Peyer's patch (tissue), 4 donors: ENCODE measurements around the gene WFDC1.

Experiments
- CTCF ChIP-seq, 6 experiments: fragments of 450-650 bp in 4 of 6; fragments of 200-600 bp in 2 of 6; sonication (generic) in 1 of 6; IDR thresholded peaks; one replicate each; pipeline ENCODE4 v1.5.1; 2017 to 2019; ENCODE audit warnings: antibody characterized with exemption in 6 of 6, mild to moderate bottlenecking in 3 of 6, moderate library complexity in 1 of 6
- POLR2A ChIP-seq, 2 donors: fragments of 450-650 bp; IDR thresholded peaks; one replicate each; pipeline ENCODE4 v1.5.1; 2017; ENCODE audit warnings: antibody characterized with exemption in 2 of 2, mild to moderate bottlenecking in 2 of 2, moderate library complexity in 2 of 2

- TF ChIP-seq CTCF (IDR thresholded peaks at IDR 0.05) = no peak
- TF ChIP-seq POLR2A (IDR thresholded peaks at IDR 0.05) = no peak
Measured at GRCh38 chr16:84247844-84248243, 46.8 kb upstream of the WFDC1 start.
